ENCODE data around the gene MMD2.

- no peak for TF ChIP-seq CTCF (IDR thresholded peaks at IDR 0.05)
- no peak for TF ChIP-seq EP300 (IDR thresholded peaks at IDR 0.05)
- TF ChIP-seq POLR2A (IDR thresholded peaks at IDR 0.05): no peak
These were observed 97.3 kb downstream of the MMD2 start, which contains the start of gene PAPOLB for GRCh38 chr7:4861673-4862072.

Measured in tibial nerve (tissue), 4 donors.